T47D (cell line): ENCODE data around the gene STPG2.

ENCODE experiments used
- DNase-seq, 2 experiments: peaks; one replicate each; pipeline versions ENCODE4 v3.0.0 to v3.0.0-alpha.2; 2011 to 2012; ENCODE audit warnings: low read depth in 1 of 2, low spot score in 1 of 2
- JUND ChIP-seq: IDR thresholded peaks from 2 replicates; pipeline ENCODE4 v1.6.1; 2012; ENCODE audit warnings: low read depth
- in situ Hi-C: cut with HindIII; loops from 2 replicates; pipeline ENCODE4 v1.10.0; 2016; ENCODE audit warnings: low sequenced_read_pairs, low pct_unique_long_range_greater_than_20kb

Gene STPG2

GRCh38 chr4:97900229-97900628, 243.0 kb downstream of the STPG2 start:
- DNase-seq: no peak
- no peak for TF ChIP-seq JUND
- in situ Hi-C loops: no loop called here

- TF ChIP-seq JUND: no peak
- in situ Hi-C loops: no loop called here
- DNase-seq: no peak
Measured at GRCh38 chr4:97892592-97893266, 250.5 kb downstream of the STPG2 start.

- in situ Hi-C loops: no loop called here
- DNase-seq: no peak
- TF ChIP-seq JUND: no peak
Measured at GRCh38 chr4:97879942-97880341, 263.3 kb downstream of the STPG2 start.

- DNase-seq: no peak
- no peak for TF ChIP-seq JUND
- in situ Hi-C loops: no loop called here
Measured at GRCh38 chr4:97868097-97868496, 275.2 kb downstream of the STPG2 start.

- in situ Hi-C loops: no loop called here
- DNase-seq: no peak
- no peak for TF ChIP-seq JUND
Measured at GRCh38 chr4:97867557-97868091, 275.7 kb downstream of the STPG2 start.

- in situ Hi-C loops: no loop called here
- DNase-seq: no peak
- TF ChIP-seq JUND: no peak
Measured at GRCh38 chr4:97866821-97867556, 276.3 kb downstream of the STPG2 start.

GRCh38 chr4:97851115-97851514, 292.2 kb downstream of the STPG2 start:
- no peak for DNase-seq
- in situ Hi-C loops: no loop called here
- TF ChIP-seq JUND: no peak

- DNase-seq: no peak
- in situ Hi-C loops: no loop called here
- TF ChIP-seq JUND: no peak
Measured at GRCh38 chr4:97845758-97846157, 297.5 kb downstream of the STPG2 start.

GRCh38 chr4:97841512-97841911, 301.8 kb downstream of the STPG2 start:
- in situ Hi-C loops: no loop called here
- no peak for DNase-seq
- no peak for TF ChIP-seq JUND

- DNase-seq: no peak
- in situ Hi-C loops: no loop called here
- TF ChIP-seq JUND: no peak
Measured at GRCh38 chr4:97836662-97837061, 306.6 kb downstream of the STPG2 start.

GRCh38 chr4:97828646-97829045, 314.6 kb downstream of the STPG2 start:
- no peak for TF ChIP-seq JUND
- in situ Hi-C loops: no loop called here
- no peak for DNase-seq

- TF ChIP-seq JUND: no peak
- in situ Hi-C loops: no loop called here
- DNase-seq: no peak
Measured at GRCh38 chr4:97819294-97819693, 324.0 kb downstream of the STPG2 start.

GRCh38 chr4:97812768-97813167, 330.5 kb downstream of the STPG2 start:
- TF ChIP-seq JUND: no peak
- in situ Hi-C loops: no loop called here
- no peak for DNase-seq
